HG02588 (cell line): ENCODE measurements around the gene RACK1.

Source experiments
- ATAC-seq: cut with Tn5 transposase; IDR thresholded peaks from one replicate; pipeline ENCODE4 v1.9.1; 2021; ENCODE audit warnings: mild to moderate bottlenecking, moderate library complexity; ENCODE audit not compliant: unreplicated experiment

RACK1 gene

DNA sequence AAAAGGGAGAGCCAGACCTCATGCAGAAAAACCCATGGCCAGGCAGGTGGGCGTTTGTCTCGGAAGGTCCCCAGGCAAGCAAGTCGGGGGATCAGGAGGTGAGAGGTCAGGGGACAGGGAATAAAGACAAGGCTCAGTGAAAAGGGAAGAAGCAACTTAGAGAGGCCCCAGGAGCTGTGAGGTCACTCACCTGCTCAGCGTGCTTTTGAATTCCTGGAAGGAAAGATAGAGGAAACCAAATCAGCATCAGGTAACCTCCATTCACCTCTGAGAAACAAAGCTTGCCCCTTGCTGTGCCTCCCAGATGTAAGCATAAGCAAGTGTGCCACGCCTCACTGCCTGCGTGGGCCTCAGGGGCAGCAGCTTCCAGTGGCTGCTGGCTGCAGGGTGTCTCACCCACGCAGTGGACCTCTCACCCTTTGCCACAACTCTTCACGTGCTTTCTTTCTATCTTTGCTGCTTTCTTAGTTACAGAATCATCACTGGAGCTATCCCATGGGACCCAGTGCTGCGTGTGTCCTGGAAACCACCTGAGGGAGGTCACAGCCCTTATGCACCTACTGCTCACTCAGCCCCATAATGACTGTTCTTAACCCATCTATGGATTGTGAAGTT lies 44.7 kb downstream of the RACK1 start:
- ATAC-seq, result peak; percentile 71

DNA sequence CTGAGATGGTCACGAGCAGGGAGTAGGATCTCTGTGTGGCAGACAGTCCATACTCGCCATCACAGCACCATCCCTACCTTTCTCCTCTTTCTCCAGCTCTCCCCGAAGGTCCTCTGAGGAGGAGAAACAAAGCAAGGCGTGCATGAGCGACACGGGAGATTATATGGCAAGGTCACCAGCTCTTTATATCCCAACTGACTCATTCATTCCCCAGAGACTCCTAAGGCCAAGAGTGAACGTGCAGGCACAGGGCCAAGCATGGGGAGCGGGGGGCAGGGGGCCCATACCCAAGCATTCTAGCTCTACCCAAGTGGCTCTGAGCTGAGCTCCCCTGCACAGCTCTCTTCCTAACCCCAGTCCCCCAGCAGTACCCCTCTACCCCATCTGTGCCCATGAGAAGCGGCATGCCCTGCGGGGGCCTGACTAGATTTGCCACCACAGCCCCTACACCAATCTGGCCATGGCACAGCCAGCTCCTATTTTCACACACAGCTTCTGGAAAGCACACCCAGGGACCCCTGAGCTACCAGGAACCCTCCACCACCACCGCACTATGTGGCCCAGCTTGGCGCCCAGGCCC lies 45.5 kb downstream of the RACK1 start:
- ATAC-seq, result no peak

DNA sequence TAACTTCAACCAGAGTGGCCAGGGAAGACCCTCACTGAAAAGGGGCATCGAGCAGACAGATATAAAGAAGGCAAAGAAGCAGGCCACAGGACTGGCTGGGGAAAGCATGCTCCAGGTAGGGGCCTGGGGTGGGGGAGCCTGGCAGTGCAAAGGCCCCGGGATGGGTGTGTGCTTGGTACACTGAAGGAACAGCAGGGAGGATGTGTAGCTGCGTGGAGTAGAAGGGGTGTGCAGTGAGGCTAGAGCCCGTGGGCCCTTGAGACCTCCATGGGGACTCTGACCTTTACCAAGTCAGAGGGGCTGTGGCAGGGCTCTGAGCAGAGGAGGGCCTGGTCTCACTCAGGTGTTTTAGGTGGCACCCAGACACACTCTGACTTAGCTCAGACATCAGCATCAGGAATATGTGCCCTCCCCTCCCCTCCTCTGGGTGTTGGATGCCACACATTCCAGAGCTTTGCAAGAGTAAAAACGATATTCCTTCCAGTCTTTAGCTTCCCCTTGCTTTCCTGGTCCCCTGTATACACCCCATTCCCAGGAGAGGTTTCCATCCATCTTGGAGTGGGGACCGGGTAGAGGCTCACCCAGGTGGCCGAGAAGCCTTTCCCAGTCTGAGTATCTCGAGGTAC lies 46.3 kb downstream of the RACK1 start:
- ATAC-seq, result no peak

DNA sequence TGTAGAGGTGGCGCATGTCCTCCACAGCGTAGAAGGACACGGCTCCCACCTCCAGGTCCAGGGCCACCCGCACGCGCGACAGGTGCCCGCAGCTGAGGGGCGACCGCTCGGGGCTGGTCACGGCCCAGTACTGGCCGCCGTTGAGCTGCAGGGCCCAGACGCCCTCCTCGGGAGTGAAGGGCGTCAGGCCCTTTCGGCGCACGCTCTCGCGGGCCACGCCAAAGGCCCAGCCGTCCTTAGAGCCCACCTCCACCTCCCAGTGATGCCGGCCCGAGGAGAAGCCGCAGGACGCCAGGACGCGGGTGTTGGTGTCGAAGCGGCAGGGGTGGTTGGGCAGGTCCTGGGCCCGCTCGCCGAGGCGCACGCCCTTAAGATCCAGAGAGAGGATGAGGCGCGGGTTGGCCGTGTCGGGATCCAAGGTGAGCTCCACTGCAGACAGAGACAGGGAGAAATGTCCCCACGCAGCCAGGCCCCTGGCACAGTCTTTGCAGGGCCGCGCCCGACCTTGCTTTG lies 48.4 kb downstream of the RACK1 start:
- ATAC-seq, result no peak

DNA sequence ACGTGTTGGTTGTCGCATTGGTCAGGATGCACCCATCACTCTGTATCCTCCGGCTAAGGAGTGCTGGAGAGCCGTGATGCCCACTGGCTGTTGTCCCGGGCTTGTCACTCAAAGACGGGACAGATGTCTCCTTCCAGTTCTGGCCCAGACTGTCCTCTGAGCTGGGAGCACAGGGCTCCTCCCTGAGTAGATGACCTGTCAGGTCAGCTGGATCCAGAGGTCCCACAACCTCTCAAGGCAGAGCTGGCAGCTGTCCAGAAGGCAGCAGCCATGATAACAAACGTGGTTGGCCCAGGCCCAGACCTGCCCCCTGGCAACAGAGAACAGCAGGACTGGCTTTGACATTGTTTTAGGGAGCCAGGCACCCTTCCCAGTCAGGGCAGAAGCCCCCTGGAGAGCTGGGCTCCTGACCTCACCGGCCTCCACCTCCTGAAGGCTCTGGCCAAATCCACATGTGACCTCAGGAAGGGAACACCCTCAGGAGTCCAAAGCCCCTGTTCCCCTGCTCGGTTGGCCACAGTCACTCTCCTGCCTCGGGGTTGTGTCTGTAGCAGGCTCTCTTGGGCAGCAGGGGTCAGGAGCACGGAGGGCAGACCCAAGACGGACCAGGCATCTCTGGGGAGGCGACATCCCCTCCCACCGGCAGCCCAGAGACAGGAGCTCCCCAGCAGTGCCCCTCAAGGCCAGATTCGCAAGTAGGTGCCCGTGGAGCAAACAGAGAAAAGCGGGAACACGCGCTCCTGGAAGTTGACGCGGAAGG lies 49.0 kb downstream of the RACK1 start:
- ATAC-seq, result no peak

DNA sequence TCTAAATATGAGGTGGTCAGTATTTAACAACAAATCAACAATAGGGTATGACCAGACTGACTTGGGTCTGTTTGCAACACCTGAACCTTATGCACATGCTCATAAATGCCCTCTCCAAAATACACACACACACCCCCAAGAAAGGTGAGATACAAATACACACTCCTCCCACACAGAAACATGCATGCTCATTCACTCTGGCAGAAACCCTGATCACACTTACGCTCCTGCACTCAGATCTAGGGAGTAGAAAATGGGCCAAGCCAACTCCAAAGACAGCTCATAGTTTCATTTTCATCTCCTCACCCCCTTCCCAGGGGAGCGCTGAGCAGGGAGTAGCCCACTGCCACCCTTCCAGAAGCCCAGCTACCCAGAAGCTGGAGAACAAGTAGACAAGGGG lies 50.0 kb downstream of the RACK1 start:
- ATAC-seq, result no peak

DNA sequence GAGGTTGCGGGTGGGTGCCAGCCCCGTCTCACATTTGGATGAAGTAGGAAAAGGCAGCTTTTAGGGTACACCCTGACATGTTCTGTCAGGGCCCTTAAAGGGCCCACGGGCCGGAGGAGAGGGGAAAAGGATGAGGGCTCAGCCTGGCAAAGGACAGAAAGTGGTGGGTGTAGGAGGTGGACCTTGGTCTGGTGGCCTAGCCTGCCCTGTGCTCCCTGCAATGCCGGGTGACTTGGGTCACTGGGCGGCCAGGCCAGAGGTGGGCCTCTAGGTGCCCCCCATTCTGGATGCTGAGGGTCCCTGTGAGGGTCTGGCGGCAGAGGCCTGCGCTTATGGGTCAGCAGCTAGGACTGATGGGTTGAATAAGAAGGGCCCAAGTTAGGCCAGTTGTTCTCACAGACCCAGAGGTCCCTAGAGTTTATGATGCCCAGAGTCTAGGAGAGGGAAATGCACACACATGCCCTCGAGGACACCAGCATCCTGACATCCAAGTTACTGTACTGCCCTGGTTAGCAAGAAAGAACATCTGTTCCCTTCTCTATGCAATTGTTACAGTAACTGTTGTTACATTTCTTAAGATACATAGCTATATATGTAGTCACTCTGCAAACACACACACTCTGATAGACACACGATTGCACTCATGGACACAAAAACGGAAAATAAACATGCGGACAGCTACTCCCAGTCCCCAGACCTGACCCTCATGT lies 51.2 kb downstream of the RACK1 start:
- no peak for ATAC-seq

DNA sequence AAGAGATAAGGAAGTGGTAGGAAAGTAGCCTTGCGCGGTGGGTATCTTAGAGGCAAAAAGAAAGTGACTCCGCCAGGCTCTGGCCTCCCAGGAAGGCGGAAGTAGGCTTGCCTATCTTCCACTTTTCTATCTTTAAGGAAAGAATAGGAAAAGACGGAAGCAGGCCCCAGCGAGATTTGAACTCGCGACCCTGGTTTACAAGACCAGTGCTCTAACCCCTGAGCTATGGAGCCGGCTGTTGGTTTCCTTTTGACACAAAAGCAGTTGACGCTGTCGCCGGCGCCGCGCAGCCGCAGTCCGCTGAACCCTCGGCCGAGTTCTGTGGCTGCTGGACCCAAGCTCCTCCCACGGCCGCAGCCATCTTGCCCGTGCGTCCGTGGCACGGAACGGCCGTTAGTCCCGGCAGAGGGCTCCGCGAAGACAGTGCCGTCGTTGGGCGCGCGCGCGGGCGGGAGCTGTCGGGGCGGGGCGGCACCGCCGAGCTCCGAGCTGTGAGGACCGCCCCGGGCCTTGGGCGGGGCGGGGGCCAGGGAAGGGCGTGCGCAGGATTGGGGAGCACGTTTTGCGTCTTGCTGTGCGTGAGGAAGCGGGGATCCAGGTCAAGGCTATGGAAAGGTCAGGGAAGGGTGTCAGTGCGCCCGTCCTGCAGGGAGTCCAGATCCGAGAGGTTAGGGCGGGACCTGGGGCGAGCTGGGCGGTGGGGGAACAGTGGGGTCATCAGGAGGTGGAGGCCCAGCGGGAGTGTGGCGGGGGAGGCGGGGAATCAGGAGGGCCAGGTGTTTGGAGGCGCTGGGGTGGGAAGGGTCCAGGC lies 52.0 kb downstream of the RACK1 start:
- ATAC-seq, result peak; percentile 64

DNA sequence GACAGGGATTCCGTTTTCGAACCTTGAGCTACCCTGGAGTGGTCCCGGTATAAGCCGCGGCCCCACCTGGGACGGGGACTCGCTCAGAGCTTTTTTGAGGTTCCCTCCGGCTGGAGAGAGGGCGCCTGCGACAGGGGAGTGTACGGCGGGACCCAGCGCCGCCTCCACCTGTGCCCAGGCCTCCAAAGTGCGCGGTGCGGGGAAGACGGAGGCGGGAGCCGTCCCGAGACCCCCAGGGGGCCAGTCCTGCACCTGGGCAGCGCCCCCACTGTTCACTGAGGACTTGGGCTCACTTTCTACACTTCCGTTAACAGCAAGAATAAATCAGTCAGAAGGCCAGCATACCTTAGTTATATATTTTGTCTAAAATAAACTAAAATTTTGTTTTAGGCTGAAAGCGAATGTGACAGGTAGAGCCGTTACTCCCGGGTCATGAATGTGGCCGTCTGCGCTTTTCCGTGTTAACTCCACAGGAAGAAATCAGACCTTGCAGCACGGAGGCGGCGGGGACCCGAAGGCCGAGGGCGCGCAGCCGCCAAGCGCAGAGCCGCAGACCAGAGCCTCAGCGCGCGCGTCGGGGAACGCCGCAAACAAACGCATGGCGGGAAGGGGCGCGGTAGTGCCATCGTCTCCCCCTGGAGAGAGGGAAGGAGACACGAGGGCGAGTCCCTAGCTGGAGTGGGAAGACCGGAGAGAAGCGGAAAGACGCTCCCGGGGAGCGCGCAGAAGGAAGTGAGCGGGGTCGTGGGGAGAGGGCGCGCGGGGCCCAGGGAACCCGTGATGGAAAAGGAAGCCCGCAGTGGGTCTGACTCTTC lies 52.8 kb downstream of the RACK1 start:
- ATAC-seq, result peak; percentile 5

DNA sequence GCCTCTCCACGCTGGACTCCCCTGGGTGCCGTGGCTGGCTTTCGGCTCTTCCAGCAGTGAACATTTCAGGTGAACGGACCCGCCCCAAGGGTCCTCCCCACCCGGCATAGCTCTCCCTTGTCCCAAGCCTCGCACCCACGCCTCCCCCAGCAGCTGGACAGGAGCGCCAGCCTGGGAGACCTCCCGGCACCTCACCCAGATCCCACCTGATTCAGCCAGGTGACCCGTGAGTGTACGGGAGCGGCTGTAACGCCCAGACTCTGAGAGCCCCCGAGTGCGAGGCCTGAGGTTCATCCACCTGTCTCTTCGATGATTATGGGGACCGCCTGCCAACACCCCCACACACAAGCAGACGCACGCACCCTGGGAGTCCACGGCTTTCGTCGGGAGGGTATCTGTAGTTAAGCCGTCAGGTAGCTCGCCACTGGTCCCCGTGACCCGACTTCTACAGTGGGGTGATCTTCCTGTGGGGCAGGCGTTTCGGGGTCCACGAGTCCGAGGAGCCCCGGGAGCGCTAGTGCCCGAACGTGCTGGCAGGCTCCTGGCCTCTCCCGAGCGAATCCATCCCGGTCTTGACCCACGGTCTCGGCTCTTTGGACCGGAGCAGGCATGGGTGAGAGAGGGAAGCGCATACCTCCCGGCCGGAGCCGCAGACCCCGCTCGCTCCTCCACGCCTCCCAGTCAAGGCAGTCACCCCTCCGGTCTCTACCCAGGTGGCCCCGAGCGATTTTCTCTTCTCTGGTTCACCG lies 53.6 kb downstream of the RACK1 start:
- no peak for ATAC-seq

DNA sequence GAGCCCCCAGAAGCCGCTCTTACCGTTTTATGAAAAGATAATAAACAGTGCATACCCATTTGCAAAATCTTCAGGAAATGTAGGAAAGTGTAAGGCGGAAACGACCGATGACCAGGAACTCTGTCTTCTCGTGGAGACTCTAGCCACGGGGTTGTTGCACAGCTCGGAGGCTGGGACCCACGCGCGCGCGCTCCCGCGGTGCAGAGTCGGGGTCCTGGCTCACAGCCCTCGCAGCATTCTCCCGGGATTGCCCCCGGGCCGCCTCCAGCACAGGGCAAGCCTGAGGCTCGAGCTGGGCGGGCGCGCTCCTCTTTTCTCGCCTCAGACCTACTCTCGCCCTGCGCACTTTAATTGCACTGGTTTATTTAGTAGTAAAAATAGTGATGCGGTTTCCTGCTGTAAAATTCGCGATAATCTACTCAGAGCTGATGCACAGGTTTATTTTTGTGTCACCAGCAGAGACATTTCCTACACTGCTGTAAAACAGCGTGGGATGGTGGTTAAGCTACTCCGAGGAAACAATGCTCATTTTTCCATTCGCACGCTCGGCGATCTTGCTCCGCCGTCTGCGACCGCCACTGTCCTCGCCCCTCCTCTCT lies 54.2 kb downstream of the RACK1 start:
- ATAC-seq, result no peak

DNA sequence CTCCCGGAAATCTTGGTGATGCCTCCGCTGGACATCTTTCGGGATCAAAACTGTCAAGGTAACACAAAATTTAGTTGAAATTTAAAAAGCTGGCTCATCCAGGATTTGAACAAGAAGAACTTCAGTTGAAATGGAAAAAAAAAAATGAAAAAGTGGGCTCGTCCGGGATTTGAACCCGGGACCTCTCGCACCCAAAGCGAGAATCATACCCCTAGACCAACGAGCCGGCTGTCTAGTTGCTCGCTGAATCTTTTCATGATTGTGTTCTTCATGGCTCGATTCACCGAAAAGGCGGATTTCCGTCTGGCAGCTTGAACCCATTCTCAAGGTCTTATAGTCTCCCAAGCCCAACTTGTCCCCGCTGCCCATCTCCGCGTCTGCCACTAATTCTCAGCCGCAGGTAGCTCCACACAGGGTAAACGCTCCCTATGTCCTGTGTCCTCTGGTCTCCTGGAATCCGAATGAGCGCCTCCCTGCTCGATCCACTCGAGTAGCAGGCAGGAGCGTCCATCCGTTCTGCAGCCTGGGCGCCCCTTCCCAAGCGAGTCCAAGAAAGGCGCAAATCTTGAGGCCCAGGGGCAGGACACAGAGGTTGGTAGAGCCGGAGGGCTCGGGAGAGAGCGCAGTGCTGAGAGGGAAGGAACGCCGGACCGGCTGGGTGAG lies 54.9 kb downstream of the RACK1 start:
- ATAC-seq, result no peak

DNA sequence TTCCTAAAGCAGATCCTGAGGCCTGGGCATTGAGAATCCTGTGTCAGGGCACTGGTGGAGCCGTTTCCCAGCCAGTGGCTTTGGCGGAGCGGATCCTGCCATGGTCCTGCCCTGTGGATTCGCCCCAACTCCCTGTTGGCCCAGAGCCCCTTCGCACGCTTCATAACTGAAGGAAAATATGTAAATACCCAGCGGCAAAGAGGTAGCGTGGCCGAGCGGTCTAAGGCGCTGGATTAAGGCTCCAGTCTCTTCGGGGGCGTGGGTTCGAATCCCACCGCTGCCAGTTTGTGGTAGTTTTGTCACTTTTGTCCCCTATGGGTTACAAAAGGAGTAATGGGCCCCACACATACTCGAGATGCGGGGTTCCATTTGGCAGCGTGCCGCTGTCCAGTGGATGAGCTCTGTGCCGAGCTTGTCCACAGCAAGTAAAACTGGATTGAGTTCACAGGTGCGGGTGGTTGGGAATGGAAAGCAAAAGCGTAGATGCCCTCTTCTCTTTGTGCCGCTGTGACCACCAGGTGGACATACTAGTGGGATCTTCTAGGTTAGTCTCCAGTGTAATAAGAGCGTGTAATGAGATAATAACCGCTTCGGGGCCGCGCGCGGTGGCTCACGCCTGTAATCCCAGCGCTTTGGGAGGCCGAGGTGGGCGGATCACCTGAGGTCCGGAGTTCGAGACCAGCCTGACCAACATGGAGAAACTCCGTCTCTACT lies 56.0 kb downstream of the RACK1 start:
- ATAC-seq, result no peak

DNA sequence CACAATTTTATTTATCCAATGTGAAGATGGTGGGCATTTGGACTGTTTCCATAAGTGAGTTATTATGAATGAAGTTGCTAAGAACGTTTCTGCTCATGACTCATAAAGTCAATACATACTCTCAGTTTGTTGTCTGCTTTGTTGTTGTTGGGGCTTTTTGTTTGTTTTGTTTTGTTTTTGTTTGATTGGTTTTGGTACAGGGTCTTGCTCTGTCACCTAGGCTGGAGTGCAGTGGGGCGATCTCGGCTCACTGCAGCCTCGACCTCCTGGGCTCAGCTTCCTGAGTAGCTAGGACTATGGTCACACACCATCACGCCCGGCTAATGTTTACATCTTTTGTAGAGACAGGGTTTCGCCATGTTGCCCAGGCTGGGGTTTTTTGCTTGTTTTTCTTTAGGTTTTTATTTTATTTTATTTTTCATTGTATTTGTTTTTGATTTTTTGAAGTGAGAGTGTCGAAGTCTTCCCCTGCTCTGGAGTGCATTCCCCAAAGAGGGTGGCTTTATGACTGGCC lies 56.7 kb downstream of the RACK1 start:
- no peak for ATAC-seq
